ENCODE data around the gene SPRY2.
A peak's percentile ranks its signal among the peaks of the same experiment; 100 is the strongest.

The SPRY2 gene

GRCh38 chr13:80341101-80341755, at the start of gene SPRY2:
Gene SPRY2, minus strand, starts transcription at chr13:80341126. Its CDS starts 3,421 bp downstream, at chr13:80337705.
- H3K9me3 ChIP-seq (ENCODE audit: severe bottlenecking): no peaks in the 10 kb centered on the region
- H3K27ac ChIP-seq (ENCODE audit: poor library complexity, severe bottlenecking): peak within 1 kb of the TSS; percentile 80
- peak within 1 kb of the TSS; percentile 81 for H3K4me3 ChIP-seq (ENCODE audit: severe bottlenecking)
- peak; percentile 88 for DNase-seq (ENCODE audit: low spot score)
- ATAC-seq (ENCODE audit: low read depth): peak; percentile 77
- peaks cover 11% of the 10 kb centered on the region for H3K4me1 ChIP-seq (ENCODE audit: insufficient read depth, poor library complexity, severe bottlenecking)
- TF ChIP-seq CTCF (IDR thresholded peaks at IDR 0.05; ENCODE audit: poor library complexity, severe bottlenecking): peak; percentile 13
- H3K36me3 ChIP-seq (ENCODE audit: low read depth): peaks cover 12% of the 10 kb centered on the region
- H3K27me3 ChIP-seq (ENCODE audit: insufficient read depth, poor library complexity, severe bottlenecking): no peaks in the 10 kb centered on the region

- H3K9me3 ChIP-seq (ENCODE audit: severe bottlenecking): no peaks in the 10 kb centered on the region
- TF ChIP-seq CTCF (IDR thresholded peaks at IDR 0.05; ENCODE audit: poor library complexity, severe bottlenecking): no peak
- H3K4me3 ChIP-seq (ENCODE audit: severe bottlenecking): no peak overlapping the region
- H3K4me1 ChIP-seq (ENCODE audit: insufficient read depth, poor library complexity, severe bottlenecking): no peaks in the 10 kb centered on the region
- ATAC-seq (ENCODE audit: low read depth) (no peak), DNase-seq (ENCODE audit: low spot score) (no peak)
- H3K36me3 ChIP-seq (ENCODE audit: low read depth): no peaks in the 10 kb centered on the region
- H3K27ac ChIP-seq (ENCODE audit: poor library complexity, severe bottlenecking): no peak overlapping the region
- no peaks in the 10 kb centered on the region for H3K27me3 ChIP-seq (ENCODE audit: insufficient read depth, poor library complexity, severe bottlenecking)
Observed at GRCh38 chr13:80390338-80390737, 49.4 kb upstream of the SPRY2 start.

GRCh38 chr13:80389073-80390038, 48.4 kb upstream of the SPRY2 start:
- no peaks in the 10 kb centered on the region for H3K4me1 ChIP-seq (ENCODE audit: insufficient read depth, poor library complexity, severe bottlenecking)
- no peak for TF ChIP-seq CTCF (IDR thresholded peaks at IDR 0.05; ENCODE audit: poor library complexity, severe bottlenecking)

GRCh38 chr13:80388506-80388905, 47.6 kb upstream of the SPRY2 start:
- Histone ChIP-seq H3K4me1 (ENCODE audit: insufficient read depth, poor library complexity, severe bottlenecking) (no peaks in the 10 kb centered on the region), H3K36me3 (ENCODE audit: low read depth) (no peaks in the 10 kb centered on the region), H3K9me3 (ENCODE audit: severe bottlenecking) (no peaks in the 10 kb centered on the region), H3K27me3 (ENCODE audit: insufficient read depth, poor library complexity, severe bottlenecking) (no peaks in the 10 kb centered on the region), H3K4me3 (ENCODE audit: severe bottlenecking) (no peak overlapping the region), H3K27ac (ENCODE audit: poor library complexity, severe bottlenecking) (no peak overlapping the region)
- no peak for DNase-seq (ENCODE audit: low spot score)
- TF ChIP-seq CTCF (IDR thresholded peaks at IDR 0.05; ENCODE audit: poor library complexity, severe bottlenecking): no peak
- ATAC-seq (ENCODE audit: low read depth): no peak

More at GRCh38 chr13:80389073-80390038, 48.4 kb upstream of the SPRY2 start:
- Histone ChIP-seq H3K27me3 (ENCODE audit: insufficient read depth, poor library complexity, severe bottlenecking) (no peaks in the 10 kb centered on the region), H3K27ac (ENCODE audit: poor library complexity, severe bottlenecking) (no peak overlapping the region), H3K36me3 (ENCODE audit: low read depth) (no peaks in the 10 kb centered on the region), H3K4me3 (ENCODE audit: severe bottlenecking) (no peak overlapping the region), H3K9me3 (ENCODE audit: severe bottlenecking) (no peaks in the 10 kb centered on the region)
- DNase-seq (ENCODE audit: low spot score): no peak
- no peak for ATAC-seq (ENCODE audit: low read depth)

All from RWPE2 (cell line).